Ascending aorta (tissue), 2 donors: Measurements from ENCODE around the gene RUSF1. TPM values are rescaled to one million over a fixed set of nuclear protein-coding genes. Genes with fewer than 3 reads are reported as not detected.

ENCODE experiments used
- DNase-seq, 2 donors: peaks; one replicate each; pipeline ENCODE4 v3.0.0-alpha.2; 2019; ENCODE audit warnings: low spot score in 2 of 2
- H3K27ac ChIP-seq, 2 donors: fragments of 200-600 bp; sonication (generic); one replicate each; pipeline ENCODE4 v1.5.1; 2016 to 2017; ENCODE audit warnings: mild to moderate bottlenecking in 1 of 2
- H3K27me3 ChIP-seq: fragments of 200-600 bp; sonication (generic); one replicate; pipeline ENCODE4 v1.5.1; 2017
- H3K36me3 ChIP-seq, 2 donors: fragments of 200-600 bp; sonication (generic); one replicate each; pipeline ENCODE4 v1.5.1; 2016
- H3K4me1 ChIP-seq, 2 donors: fragments of 200-600 bp; sonication (generic); one replicate each; pipeline ENCODE4 v1.5.1; 2016 to 2017; ENCODE audit warnings: mild to moderate bottlenecking in 1 of 2
- H3K4me3 ChIP-seq, 2 donors: fragments of 200-600 bp; sonication (generic); one replicate each; pipeline ENCODE4 v1.5.1; 2016 to 2017; ENCODE audit warnings: mild to moderate bottlenecking in 1 of 2
- H3K9me3 ChIP-seq, 2 donors: fragments of 200-600 bp; sonication (generic); one replicate each; pipeline ENCODE4 v1.5.1; 2016
- intact Hi-C: fragments of 100-400 bp; cut with DNase I; formaldehyde crosslinking; loops from one replicate; pipeline ENCODE4 v1.15.1; 2023
- total RNA-seq: library from RNA; depleted of rRNA; stranded (reverse); fragments of >200 nt; gene quantifications from one replicate; pipeline ENCODE4 v1.1.0, GENCODE V29; 2016
- TF ChIP-seq, protein P1 (sequence below), 3 experiments: fragments of 200-600 bp in 2 of 3; fragments of 450-650 bp in 1 of 3; sonication (generic) in 2 of 3; IDR thresholded peaks; one replicate each; pipeline ENCODE4 v1.5.1; 2016 to 2019; ENCODE audit warnings: antibody characterized with exemption in 3 of 3, mild to moderate bottlenecking in 1 of 3, moderate library complexity in 1 of 3

The RUSF1 gene
- total RNA-seq, 1 donor from 2014 or later, result 80.9 TPM

DNA sequence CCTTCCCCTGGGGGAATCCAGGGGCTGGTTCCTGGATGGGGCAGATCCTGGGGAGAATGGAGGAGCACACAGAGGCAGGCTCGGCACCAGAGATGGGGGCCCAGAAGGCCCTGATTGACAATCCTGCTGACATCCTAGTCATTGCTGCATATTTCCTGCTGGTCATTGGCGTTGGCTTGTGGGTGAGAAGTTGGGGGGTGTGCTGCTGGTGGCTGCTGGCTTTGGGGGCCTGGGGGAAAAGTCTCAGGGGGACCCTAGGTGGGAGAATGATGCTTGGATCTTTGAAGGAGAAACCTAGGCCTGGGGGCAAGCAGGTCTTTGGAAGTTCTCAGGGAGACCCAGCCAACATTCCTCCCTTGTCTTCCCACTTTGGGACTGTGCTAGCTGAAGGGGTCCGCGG is 25.1 kb downstream of the RUSF1 start, which contains the start of gene SLC5A2:
TSS of gene SLC5A2 (plus strand) at position 43 of the 400 bp plus-strand sequence. CDS start at position 57, 14 bp downstream.
- peaks cover 2 to 9% of the 10 kb centered on the region in 2 donors for H3K4me1 ChIP-seq
- TF ChIP-seq, protein P1, sequence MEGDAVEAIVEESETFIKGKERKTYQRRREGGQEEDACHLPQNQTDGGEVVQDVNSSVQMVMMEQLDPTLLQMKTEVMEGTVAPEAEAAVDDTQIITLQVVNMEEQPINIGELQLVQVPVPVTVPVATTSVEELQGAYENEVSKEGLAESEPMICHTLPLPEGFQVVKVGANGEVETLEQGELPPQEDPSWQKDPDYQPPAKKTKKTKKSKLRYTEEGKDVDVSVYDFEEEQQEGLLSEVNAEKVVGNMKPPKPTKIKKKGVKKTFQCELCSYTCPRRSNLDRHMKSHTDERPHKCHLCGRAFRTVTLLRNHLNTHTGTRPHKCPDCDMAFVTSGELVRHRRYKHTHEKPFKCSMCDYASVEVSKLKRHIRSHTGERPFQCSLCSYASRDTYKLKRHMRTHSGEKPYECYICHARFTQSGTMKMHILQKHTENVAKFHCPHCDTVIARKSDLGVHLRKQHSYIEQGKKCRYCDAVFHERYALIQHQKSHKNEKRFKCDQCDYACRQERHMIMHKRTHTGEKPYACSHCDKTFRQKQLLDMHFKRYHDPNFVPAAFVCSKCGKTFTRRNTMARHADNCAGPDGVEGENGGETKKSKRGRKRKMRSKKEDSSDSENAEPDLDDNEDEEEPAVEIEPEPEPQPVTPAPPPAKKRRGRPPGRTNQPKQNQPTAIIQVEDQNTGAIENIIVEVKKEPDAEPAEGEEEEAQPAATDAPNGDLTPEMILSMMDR (IDR thresholded peaks at IDR 0.05), result no peak
- no peaks in the 10 kb centered on the region for H3K9me3 ChIP-seq
- H3K4me3 ChIP-seq, result no peak within 1 kb of the TSS
- no peaks in the 10 kb centered on the region for H3K27me3 ChIP-seq
- peaks cover 0 to 8% of the 10 kb centered on the region in 2 donors for H3K36me3 ChIP-seq
- H3K27ac ChIP-seq, result no peak within 1 kb of the TSS
- no peak for DNase-seq
- intact Hi-C loops, result no loop called here

DNA sequence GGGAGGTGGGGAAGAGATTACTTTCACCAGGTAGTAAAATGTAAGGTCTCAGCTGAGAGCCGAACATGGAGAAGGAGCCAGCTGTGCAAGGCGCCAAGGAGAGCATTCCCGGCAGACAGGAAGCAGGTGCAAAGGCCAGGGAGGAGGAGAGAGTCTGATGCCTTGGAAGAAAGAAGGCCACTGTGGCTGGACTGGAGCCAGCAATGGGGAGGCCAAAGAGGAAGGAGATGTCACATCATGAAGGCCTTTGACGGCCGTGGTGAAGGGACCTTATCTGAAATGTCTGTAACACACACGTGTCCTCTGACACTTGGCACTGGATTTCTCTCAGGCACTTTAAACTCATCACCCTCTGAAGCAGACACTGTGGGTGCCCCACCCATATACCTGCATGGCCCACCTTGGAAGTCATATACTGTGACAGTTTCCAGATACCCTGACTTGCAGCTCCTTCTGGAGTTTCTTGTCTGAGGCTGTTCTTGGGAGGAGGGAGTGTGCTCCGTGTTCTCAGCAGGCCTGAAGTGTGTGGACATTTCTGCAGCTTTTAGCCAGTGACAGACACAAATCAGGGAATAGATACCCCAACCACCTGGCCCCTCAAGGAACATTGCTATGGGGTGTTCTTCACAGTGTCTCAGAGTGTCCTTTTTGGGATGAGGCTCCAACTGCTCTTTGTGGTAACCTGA is 27.2 kb downstream of the RUSF1 start:
- Histone ChIP-seq H3K9me3 (no peaks in the 10 kb centered on the region), H3K4me1 (no peaks in the 10 kb centered on the region), H3K4me3 (no peak overlapping the region), H3K36me3 (peaks cover 19 to 29% of the 10 kb centered on the region in 2 donors), H3K27ac (no peak overlapping the region), H3K27me3 (no peaks in the 10 kb centered on the region)
- intact Hi-C loops, result no loop called here
- TF ChIP-seq, protein P1 (IDR thresholded peaks at IDR 0.05), result no peak
- DNase-seq, result no peak

- TF ChIP-seq, protein P1 (IDR thresholded peaks at IDR 0.05), result no peak
- DNase-seq, result no peak
- no peaks in the 10 kb centered on the region for H3K27me3 ChIP-seq
- no peaks in the 10 kb centered on the region for H3K4me1 ChIP-seq
- no peak overlapping the region for H3K4me3 ChIP-seq
- no peak overlapping the region for H3K27ac ChIP-seq
- intact Hi-C loops, result loop anchor here (10.0 kb wide), 1 partner anchor 235 kb away; a partner anchor contains a TSS
- peaks cover 32 to 42% of the 10 kb centered on the region in 2 donors for H3K36me3 ChIP-seq
- H3K9me3 ChIP-seq, result no peaks in the 10 kb centered on the region
Measured at GRCh38 chr16:31479751-31480150, 28.4 kb downstream of the RUSF1 start.

DNA sequence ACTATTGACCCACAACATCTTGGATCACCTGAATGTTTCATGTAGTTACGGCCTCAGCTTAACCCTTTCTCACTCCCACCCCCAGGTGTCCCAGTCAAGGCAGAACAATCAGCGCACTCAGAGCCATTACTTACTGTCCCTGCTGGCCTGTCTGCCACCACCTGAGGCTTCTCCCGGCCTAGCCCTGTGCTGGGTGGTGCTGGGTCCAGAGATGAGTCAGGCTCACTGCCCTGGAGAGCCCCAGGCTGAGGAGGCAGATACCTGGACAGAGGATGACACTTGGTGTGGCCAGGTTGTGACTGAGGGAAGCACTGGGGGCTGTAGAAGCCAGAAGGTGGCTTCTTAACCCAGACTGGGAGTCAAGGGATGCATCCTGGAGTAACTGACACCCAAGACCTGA is 29.2 kb downstream of the RUSF1 start:
- DNase-seq, result no peak
- H3K36me3 ChIP-seq, result peaks cover 40 to 50% of the 10 kb centered on the region in 2 donors
- H3K9me3 ChIP-seq, result no peaks in the 10 kb centered on the region
- no peak overlapping the region for H3K27ac ChIP-seq
- TF ChIP-seq, protein P1 (IDR thresholded peaks at IDR 0.05), result no peak
- no peaks in the 10 kb centered on the region for H3K27me3 ChIP-seq
- H3K4me1 ChIP-seq, result no peaks in the 10 kb centered on the region
- intact Hi-C loops, result loop anchor here (10.0 kb wide), 1 partner anchor 236 kb away; a partner anchor contains a TSS
- no peak overlapping the region for H3K4me3 ChIP-seq

DNA sequence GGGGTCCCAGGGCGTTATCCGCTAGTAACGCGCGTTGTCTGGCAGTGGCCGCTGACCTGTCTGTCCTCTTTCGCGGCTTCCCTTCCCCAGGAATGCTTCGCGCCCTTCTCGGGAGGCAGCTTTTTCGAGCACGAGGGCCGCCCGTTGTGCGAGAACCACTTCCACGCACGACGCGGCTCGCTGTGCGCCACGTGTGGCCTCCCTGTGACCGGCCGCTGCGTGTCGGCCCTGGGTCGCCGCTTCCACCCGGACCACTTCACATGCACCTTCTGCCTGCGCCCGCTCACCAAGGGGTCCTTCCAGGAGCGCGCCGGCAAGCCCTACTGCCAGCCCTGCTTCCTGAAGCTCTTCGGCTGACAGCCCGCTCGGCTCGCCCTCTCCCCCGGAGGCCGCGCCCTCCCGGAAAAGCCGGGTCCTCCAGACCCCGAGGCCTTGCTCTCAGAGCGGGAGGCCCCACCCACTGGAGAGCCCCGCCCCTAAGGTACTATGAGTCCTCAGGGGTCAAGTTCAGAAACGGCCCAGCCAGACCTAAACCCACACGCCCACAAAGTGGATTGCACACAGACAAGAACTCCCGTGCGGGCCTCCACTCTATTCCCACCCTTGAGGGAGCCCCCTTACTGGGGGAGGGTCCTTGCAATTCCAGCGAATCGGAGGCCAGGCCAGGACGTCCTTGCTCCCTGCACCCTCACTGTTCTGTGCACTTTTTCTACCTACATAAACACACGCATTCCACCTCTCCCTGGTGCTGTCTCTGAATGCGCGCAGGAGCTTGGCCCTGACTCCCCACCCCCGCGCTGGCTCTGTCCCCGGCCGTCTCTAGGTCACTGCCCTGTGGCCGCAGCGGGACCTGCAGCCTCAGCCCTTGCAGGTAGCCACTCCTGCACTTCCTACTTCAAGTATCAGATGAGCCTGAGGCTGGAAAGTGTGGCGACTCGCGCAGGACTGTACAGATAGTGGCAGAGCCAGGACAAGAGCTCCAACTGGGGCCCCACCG is 30.7 kb downstream of the RUSF1 start:
- Histone ChIP-seq H3K4me1 (peaks cover 0 to 11% of the 10 kb centered on the region in 2 donors), H3K27ac (no peak overlapping the region), H3K9me3 (no peaks in the 10 kb centered on the region), H3K27me3 (no peaks in the 10 kb centered on the region), H3K36me3 (peaks cover 49 to 60% of the 10 kb centered on the region in 2 donors), H3K4me3 (peak overlapping the region; percentile 24 to 41)
- no peak for DNase-seq
- TF ChIP-seq, protein P1 (IDR thresholded peaks at IDR 0.05), result no peak
- intact Hi-C loops, result loop anchor here (10.0 kb wide), 1 partner anchor 237 kb away; a partner anchor contains a TSS
